Measurements from ENCODE around the gene KRTAP5-2.
"Not testable (repeated sequence)": the region's sequence is repeated elsewhere in the genome, so short reads cannot be mapped to it uniquely, and the experiment has no call there.

DNA sequence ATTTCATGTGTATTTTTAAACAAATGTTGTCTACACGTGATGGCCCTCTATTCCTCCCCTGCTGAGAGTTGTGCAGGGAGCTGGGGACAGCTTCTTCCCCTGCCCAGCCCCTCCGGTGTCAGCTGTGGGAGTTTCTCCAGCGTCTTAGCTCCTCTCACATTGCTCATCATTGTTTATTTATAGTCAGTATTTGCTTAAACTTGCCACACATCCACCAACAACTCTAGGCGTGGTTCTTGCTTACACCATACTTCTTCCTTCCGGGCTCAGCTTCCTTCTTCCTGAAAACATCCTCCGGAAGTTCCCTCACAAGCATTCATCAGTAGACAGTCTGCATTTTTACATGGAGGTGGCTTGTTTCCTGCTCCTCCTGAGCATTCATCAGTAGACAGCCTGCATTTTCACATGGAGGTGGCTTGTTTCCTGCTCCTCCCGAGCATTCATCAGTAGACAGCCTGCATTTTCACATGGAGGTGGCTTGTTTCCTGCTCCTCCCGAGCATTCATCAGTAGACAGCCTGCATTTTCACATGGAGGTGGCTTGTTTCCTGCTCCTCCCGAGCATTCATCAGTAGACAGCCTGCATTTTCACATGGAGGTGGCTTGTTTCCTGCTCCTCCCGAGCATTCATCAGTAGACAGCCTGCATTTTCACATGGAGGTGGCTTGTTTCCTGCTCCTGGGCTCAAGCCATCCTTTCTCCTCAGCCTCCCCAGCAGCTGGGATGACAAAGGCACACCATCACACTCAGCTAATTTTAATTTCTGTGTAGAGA lies 8.7 kb downstream of the KRTAP5-2 start:
- TF ChIP-seq CREB1 (IDR thresholded peaks at IDR 0.05); RAD21 (IDR thresholded peaks at IDR 0.05 in 1 of 2, conservative IDR thresholded peaks at IDR 0.05 in 1 of 2; ENCODE audit: low read depth in 2 of 2, low read length in 2 of 2); SRF (IDR thresholded peaks at IDR 0.05; ENCODE audit: low read depth, low read length); POLR2A (IDR thresholded peaks at IDR 0.05; ENCODE audit: control extremely low read depth in 1 of 2, low read depth in 2 of 2, low read length in 2 of 2); EZH2 (IDR thresholded peaks at IDR 0.05; ENCODE audit: low read depth, low read length, severe bottlenecking); POLR2AphosphoS5 (IDR thresholded peaks at IDR 0.05; ENCODE audit: low read depth, low read length); YY1 (IDR thresholded peaks at IDR 0.05; ENCODE audit: low read depth, low read length); CHD1 (IDR thresholded peaks at IDR 0.05; ENCODE audit: low read depth, low read length); TCF12 (IDR thresholded peaks at IDR 0.05; ENCODE audit: low read depth, low read length); RNF2 (IDR thresholded peaks at IDR 0.05; ENCODE audit: borderline replicate concordance, low read depth, low read length, missing control alignments, poor library complexity, severe bottlenecking): not testable (repeated sequence)
- TF ChIP-seq, protein P1, sequence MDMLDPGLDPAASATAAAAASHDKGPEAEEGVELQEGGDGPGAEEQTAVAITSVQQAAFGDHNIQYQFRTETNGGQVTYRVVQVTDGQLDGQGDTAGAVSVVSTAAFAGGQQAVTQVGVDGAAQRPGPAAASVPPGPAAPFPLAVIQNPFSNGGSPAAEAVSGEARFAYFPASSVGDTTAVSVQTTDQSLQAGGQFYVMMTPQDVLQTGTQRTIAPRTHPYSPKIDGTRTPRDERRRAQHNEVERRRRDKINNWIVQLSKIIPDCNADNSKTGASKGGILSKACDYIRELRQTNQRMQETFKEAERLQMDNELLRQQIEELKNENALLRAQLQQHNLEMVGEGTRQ (IDR thresholded peaks at IDR 0.05; ENCODE audit: low read length), result not testable (repeated sequence)
- TF ChIP-seq, protein P2, sequence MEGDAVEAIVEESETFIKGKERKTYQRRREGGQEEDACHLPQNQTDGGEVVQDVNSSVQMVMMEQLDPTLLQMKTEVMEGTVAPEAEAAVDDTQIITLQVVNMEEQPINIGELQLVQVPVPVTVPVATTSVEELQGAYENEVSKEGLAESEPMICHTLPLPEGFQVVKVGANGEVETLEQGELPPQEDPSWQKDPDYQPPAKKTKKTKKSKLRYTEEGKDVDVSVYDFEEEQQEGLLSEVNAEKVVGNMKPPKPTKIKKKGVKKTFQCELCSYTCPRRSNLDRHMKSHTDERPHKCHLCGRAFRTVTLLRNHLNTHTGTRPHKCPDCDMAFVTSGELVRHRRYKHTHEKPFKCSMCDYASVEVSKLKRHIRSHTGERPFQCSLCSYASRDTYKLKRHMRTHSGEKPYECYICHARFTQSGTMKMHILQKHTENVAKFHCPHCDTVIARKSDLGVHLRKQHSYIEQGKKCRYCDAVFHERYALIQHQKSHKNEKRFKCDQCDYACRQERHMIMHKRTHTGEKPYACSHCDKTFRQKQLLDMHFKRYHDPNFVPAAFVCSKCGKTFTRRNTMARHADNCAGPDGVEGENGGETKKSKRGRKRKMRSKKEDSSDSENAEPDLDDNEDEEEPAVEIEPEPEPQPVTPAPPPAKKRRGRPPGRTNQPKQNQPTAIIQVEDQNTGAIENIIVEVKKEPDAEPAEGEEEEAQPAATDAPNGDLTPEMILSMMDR (IDR thresholded peaks at IDR 0.05; ENCODE audit: control extremely low read depth in 1 of 3, insufficient read depth in 1 of 3, low read depth in 1 of 3, low read length in 3 of 3), result not testable (repeated sequence)

Data from H1 (cell line).